HG03571 (cell line): ENCODE results near the gene SLK.

Source experiments
- ATAC-seq: cut with Tn5 transposase; IDR thresholded peaks from one replicate; pipeline ENCODE4 v1.9.1; 2021; ENCODE audit not compliant: unreplicated experiment

SLK gene

GRCh38 chr10:103966671-103967447 is at the start of gene SLK:
TSS of gene SLK (plus strand) at chr10:103967140. CDS start at chr10:103967746, 606 bp downstream.
- ATAC-seq: peak; percentile 81

DNA sequence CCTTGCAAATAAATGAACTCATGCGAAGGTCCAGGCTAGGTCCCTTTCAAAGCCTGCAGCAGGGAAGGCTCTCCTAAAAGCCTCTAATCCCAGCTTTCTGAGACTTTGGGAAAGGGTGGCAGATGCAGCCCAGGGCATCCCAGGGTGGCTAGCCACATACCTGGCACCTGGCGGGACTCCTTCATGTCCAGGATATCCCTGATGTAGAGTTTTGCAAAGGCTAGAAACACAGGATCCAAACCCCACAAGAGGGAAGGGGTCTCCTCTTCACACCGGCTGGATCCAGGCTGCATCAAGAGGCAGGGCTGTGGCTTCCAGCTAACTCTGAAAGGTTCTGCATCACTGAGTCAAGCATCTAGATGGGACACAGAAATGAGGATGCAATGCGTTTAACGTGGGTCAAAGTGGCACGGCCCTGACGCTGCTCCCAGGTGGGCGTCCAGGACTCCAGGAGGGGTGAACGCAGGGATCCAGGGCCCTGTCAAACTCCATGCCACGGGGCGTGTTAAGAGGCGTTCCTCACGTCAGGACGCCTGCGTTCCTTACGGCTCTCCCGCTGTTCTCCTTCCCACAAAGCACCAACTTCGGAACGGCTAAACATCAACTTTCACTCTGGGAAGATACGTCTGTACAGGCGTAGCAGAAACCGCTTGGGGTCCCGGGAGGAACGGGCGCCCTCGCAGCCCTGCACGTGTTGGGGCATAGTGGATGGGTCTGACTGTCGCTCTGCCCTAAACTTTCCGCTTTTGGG is 49.5 kb upstream of the SLK start:
- peak; percentile 6 for ATAC-seq

DNA sequence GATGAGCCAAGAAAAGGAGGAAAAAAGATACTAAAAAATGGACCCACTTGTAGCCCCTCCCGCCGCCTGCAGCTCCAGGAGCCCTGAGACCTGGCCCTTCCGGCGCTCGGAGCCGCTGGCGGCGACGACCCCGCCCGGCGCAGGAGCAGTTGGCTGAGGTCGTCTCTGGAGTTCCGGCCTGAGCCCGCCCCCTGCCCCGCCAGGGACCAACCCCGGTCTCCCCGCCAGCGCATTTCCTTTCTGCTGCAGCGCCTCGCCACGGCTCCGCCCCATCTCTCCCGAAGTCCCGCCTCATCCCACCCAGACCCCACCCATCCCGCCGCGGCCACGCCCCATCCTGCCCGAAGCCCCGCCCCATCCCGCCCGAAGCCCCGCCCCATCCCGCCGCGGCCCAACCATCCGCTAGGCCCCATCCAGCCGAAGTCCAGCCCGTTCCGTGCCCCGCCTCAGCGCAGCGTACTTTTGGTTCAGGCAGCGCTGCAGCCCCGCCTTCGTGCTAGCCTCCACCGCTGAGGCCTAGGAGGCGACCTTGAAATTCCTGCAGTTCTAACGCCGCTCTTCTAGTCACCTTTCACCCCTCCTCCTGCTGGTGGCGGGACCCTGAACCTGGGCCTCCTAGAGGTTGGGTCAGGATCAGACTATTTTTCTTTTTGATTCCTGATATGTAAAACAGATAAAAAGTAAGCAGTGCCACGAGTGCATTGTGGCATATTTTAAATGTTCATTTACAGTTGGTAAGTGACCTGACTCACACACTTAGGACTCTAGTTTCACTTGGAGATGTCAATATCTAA is 48.7 kb upstream of the SLK start, which contains the start of gene STN1:
Gene STN1, minus strand, starts transcription at position 132 of the 794 bp plus-strand sequence. CDS start 590 bp downstream, outside the sequence.
- ATAC-seq: peak; percentile 94

DNA sequence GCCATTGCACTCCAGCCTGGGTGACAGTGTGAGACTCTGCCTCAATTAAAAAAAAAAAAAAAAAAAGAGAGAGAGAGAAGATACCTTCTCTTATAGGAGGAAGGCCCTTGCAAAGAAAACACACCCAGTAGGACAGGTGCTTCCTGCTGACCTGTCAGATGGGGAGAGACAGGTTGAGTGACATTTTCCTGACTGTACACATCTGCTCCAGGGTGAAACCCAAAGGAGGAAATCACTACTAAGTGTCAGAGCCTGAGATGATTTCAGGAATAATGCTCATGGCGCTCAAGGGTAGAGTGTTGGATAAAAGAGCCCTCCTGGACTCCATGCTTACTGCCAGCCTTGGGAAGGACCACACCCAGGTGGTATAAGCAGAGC is 47.3 kb upstream of the SLK start:
- ATAC-seq: no peak

DNA sequence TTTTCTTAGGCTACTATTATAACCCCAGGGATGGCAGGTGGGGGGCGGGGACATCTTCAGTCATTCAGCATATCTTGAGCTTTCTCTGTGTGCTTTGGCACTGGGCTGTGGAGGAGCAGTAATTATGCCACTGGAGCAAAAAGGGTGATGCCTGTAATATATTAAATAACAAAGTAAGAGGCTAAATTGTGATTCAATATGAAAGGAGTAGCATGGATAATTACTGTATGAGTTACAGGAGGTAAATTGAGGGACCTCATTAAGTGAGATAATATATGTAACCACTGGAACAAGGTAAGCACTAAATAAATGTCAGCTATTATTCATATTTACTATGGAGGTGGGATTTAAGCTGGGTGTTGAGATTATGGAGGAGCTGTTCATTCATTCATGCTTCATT is 45.7 kb upstream of the SLK start:
- ATAC-seq: no peak

DNA sequence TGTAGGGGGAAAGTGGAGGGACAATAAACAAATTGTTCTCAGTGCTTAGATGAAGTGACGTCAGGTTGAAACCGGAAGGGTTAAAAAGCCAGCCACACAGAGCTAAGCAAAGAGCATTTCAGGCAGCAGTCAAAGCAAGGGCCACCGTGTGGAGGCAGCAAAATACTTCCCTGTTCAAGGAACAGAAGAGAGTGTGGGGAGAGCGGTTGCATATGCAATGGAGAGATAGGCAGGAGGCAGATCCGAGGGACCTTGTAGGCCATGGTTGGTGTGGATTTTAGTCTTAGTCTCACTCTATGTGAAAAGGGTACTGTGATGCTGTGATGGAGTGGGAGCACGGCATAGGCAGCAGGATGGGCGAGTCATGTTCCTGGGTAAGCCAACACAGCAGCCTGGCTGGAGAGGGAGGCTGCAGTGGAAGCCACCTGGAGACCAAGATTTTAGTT is 45.2 kb upstream of the SLK start:
- ATAC-seq: no peak

DNA sequence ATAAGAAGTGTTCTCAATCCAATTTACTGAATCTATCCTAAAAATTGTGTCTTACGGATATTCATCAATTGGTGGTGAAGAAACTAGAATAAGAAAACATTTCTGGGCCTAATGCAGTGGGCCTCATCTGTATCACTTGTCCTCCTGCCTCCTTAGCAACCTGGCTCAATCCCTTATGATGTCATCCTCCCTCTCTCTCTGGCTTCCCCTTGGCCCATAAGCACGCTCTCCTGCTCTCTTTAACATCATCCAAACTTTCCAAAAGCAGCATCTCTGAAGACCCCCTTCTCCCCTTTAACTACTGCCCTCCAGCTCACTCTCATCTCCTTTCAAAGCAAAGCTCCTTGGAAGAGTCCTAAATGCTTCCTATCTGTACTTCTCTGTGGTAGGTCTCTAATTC is 44.3 kb upstream of the SLK start:
- no peak for ATAC-seq

DNA sequence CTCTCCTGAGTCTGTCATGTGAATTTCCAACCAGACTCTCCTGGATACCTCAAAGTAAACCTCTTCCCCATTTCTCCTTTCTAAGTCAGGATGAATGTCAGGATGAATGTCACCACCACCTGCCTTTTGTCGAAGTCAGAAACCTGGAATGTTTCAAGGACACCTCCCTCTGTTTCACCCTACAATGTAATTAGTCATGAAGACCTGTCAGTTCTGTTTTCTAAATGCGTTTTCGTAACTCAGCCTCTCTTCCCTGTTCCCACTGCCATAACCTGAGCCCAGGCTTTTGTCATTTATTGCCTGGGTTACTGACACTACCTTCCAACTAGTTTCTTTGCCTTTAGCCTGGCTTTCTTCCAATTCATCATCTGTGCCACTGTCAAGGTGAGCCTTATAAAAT is 43.4 kb upstream of the SLK start:
- ATAC-seq: no peak

DNA sequence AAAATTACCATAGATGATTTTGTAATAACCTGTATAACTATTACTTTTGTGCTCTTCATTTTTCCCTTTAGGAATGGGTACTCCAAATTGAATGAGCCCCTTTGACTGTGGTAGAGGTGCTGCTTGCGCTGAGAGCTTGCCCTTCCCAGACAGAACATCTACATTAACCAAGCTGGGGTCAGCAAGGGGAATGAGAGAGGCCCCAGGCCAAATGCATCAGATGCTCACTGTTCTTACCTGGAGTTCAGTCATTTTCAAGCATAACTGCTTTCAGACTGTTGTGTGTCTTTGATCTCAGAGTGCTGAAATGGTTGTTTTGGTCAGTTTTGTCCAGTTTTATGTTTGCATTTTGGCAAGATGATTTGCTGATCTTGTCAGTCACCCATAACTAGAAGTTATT is 41.3 kb upstream of the SLK start:
- ATAC-seq: no peak

DNA sequence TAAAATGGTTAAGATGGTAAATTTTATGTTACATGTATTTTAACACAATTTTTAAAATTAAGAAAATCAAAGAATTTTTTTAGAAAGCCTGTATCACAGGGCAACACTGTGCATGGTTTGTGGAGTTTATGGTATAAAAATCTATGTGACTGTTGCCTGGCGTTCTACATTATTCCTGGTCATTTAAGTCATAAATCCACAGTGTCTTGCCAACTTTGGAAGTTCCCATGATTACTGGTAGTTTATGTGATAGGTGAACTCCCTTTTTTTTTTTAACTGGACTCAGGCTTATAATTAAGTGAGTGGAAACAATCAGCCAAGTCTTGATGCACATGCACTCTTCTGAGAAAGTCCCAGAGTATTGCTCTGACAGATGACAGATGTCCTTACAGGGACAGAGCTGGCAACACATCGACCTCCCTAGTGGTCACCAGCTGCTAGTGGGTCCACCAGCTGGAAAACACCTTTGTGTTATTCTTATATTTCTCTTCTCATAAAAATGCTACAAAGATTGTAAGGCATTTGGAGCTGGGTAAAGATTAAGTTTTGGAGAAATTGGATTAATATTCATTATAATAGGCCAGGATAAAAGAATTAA is 40.1 kb upstream of the SLK start:
- ATAC-seq: no peak

DNA sequence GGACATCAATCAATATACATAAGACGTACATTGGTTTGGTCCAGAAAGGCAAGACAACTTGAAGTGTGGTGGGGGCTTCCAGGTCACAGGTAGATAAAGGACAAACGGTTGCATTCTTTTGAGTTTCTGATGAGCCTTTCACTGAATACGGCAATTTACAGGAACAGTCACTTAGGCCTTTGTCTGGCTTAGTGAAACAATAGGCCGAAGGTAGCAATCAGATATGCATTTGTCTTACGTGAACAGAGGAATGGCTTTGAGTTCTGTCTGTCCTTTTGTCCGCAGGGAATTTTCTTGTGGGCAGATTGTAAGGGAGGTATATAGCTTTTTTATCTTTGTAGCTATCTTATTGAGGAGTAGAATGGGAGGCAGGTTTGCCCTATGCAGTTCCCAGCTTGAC is 38.2 kb upstream of the SLK start:
- no peak for ATAC-seq

DNA sequence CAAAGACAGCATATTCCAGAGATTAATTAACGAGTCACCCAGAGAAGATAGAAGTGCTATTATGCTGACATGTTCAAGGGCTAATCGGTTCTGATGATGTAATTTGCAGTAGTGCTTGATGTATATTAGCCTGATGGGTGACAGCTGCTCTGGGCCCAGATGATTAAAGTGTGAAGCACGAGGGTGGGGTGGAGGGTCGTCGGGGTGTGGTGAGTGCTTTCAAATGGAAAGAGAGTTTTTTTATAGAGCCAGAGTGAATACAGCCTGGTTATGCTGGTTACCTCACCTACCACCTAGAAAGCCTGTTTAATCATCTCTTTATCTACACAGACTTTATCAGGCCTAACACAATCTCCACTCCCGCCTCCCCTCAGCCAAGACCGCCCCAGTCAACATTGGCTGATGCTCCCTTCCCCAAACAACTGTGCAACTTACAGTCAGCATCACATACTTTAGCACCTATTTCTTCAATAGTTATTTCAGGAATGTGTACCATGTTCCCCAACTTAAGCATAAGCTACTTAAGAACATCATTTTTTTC is 37.5 kb upstream of the SLK start:
- ATAC-seq: no peak

DNA sequence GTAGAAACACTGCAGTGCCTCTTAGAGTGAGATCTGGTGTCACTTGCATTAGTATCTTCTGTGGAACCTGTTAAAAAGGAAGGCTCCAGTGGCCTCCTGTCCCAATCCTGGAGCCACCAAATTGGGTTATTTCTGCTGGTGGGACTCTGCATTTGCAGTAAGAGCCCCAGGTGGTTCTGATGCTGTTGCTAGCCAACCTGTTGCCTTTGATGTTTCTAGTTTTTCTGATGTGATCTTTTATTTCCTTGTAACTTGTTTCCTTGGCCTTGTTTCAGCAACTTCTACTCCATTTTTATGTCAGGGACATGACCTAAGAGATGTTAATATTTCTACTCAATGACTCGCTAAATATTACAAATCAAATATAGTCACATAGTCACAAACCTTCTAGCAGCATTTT is 36.5 kb upstream of the SLK start:
- no peak for ATAC-seq

DNA sequence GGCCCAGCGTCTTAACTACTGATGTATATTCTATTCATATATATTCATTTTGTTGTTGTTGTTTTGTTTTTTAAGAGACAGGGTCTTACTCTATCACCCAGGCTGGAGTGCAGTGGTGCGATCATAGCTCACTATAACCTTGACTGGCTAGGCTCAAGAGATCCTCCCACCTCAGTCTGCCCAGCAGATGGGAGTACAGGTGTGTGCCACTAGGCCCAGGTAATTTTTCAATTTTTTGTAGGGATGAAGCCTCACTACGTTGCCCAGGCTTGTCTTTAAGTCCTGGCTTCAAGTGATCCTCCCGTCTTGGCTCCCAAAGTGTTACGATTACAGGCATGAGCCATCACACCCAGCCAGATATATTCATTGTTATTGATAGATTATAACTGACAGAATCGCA is 36.1 kb upstream of the SLK start:
- ATAC-seq: no peak

GRCh38 chr10:103931603-103932002 is 35.3 kb upstream of the SLK start:
- no peak for ATAC-seq

GRCh38 chr10:103932271-103932670 is 34.7 kb upstream of the SLK start:
- no peak for ATAC-seq

GRCh38 chr10:103932971-103933370 is 34.0 kb upstream of the SLK start:
- ATAC-seq: no peak

GRCh38 chr10:103933557-103934121 is 33.3 kb upstream of the SLK start:
- ATAC-seq: no peak

DNA sequence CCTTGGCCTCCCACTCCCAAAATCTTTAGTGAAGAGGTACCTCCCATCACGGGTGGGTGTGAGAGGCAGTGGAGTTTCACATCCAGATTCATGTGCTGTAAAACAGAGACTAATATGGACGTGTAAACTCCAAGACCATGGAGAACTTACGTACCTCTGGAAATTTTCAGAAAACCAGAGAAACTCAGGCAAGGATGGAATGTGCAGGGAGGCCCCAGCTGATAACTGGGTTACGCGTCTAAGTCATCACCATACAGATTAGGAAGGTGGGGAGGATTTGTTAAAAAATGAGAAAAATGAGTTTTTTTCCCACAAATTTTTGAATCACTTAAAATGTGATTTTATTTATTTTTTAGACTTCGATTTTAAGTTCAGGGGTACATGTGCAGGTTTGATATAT is 32.6 kb upstream of the SLK start:
- ATAC-seq: no peak

DNA sequence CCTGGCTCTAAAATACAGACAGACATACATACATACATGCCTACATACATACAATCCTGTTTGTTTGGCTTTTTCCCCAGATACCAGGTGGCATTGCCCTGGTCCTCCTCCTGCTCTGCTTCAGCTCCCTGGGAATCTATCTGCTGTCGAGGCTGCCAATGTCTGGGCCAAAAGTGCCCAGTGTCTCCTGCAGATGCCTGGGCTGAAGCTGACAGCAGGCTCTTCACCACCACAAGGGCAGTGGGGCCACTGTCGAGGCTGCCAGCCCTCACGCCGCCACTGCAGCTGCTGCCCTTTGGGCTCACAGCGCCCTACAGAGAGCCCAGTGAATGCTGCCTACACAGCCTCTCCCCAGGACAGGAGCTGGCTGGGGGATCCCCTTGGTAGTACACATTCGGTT is 30.9 kb upstream of the SLK start:
- no peak for ATAC-seq

GRCh38 chr10:103939522-103939921 is 27.4 kb upstream of the SLK start:
- no peak for ATAC-seq
